ENCODE measurements around the gene SMARCB1. TPM values are rescaled to one million over a fixed set of nuclear protein-coding genes. Genes with fewer than 3 reads are reported as not detected.

SMARCB1 gene
- total RNA-seq, 1 experiment from 2014 or later: 115 TPM

GRCh38 chr22:23760056-23760455 is 26.7 kb upstream of the SMARCB1 start:
- no TSS peak for BruUV-seq (replicated peaks)
- no peaks in the 10 kb centered on the region for H3K27me3 Mint-ChIP-seq (ENCODE audit: insufficient read depth, unreplicated experiment)
- no peaks in the 10 kb centered on the region for H3K9me3 Mint-ChIP-seq (ENCODE audit: unreplicated experiment)
- peaks cover under 1% of the 10 kb centered on the region for H3K4me1 Mint-ChIP-seq (ENCODE audit: insufficient read depth, unreplicated experiment)
- H3K36me3 Mint-ChIP-seq (ENCODE audit: insufficient read depth, unreplicated experiment): no peaks in the 10 kb centered on the region
- intact Hi-C loops (cut with micrococcal nuclease): no loop called here
- no peak for TF ChIP-seq CTCF (IDR thresholded peaks at IDR 0.05; ENCODE audit: unreplicated experiment)
- no peak overlapping the region for H3K27ac Mint-ChIP-seq (ENCODE audit: low read depth, unreplicated experiment)
- POLR2A ChIA-PET: interaction anchor here (0.7 kb wide), 1 partner anchor 22 kb away, joined by 3 read pairs; no protein-coding TSS in a partner anchor
- no peak overlapping the region for H3K4me3 Mint-ChIP-seq (ENCODE audit: unreplicated experiment)
- DNase-seq (ENCODE audit: unreplicated experiment): no peak
- CTCF ChIA-PET: interaction anchor here (0.6 to 2.1 kb wide), 4 partner anchors 11 to 696 kb away, joined by 3 to 12 read pairs (median 4); no protein-coding TSS in a partner anchor

GRCh38 chr22:23762842-23763578 is 23.8 kb upstream of the SMARCB1 start, which contains the start of gene C22orf15:
Gene C22orf15 (plus strand): TSS chr22:23762990. CDS start chr22:23763307, 317 bp downstream.
- POLR2A ChIA-PET: interaction anchor here (0.6 kb wide), 1 partner anchor 148 kb away, joined by 3 read pairs; no protein-coding TSS in a partner anchor
- CTCF ChIA-PET: no interaction called here
- Mint-ChIP-seq H3K4me3 (ENCODE audit: unreplicated experiment) (no peak within 1 kb of the TSS), H3K9me3 (ENCODE audit: unreplicated experiment) (no peaks in the 10 kb centered on the region), H3K27me3 (ENCODE audit: insufficient read depth, unreplicated experiment) (no peaks in the 10 kb centered on the region), H3K27ac (ENCODE audit: low read depth, unreplicated experiment) (no peak within 1 kb of the TSS), H3K4me1 (ENCODE audit: insufficient read depth, unreplicated experiment) (peaks cover 9% of the 10 kb centered on the region), H3K36me3 (ENCODE audit: insufficient read depth, unreplicated experiment) (no peaks in the 10 kb centered on the region)
- no peak for DNase-seq (ENCODE audit: unreplicated experiment)
- TF ChIP-seq CTCF (IDR thresholded peaks at IDR 0.05; ENCODE audit: unreplicated experiment): no peak
- BruUV-seq (replicated peaks): no TSS peak
- intact Hi-C loops (cut with micrococcal nuclease): no loop called here

GRCh38 chr22:23763579-23763945 is 23.2 kb upstream of the SMARCB1 start:
- Mint-ChIP-seq H3K4me3 (ENCODE audit: unreplicated experiment) (no peak overlapping the region), H3K27ac (ENCODE audit: low read depth, unreplicated experiment) (no peak overlapping the region), H3K27me3 (ENCODE audit: insufficient read depth, unreplicated experiment) (no peaks in the 10 kb centered on the region), H3K9me3 (ENCODE audit: unreplicated experiment) (no peaks in the 10 kb centered on the region), H3K4me1 (ENCODE audit: insufficient read depth, unreplicated experiment) (peaks cover 9% of the 10 kb centered on the region), H3K36me3 (ENCODE audit: insufficient read depth, unreplicated experiment) (no peaks in the 10 kb centered on the region)
- CTCF ChIA-PET: no interaction called here
- POLR2A ChIA-PET: no interaction called here
- intact Hi-C loops (cut with micrococcal nuclease): no loop called here
- DNase-seq (ENCODE audit: unreplicated experiment): no peak
- no TSS peak for BruUV-seq (replicated peaks)
- no peak for TF ChIP-seq CTCF (IDR thresholded peaks at IDR 0.05; ENCODE audit: unreplicated experiment)

GRCh38 chr22:23763954-23764353 is 22.8 kb upstream of the SMARCB1 start:
- Mint-ChIP-seq H3K4me3 (ENCODE audit: unreplicated experiment) (no peak overlapping the region), H3K27ac (ENCODE audit: low read depth, unreplicated experiment) (no peak overlapping the region)
- CTCF ChIA-PET: no interaction called here

More at GRCh38 chr22:23763954-23764353, 22.8 kb upstream of the SMARCB1 start:
- H3K36me3 Mint-ChIP-seq (ENCODE audit: insufficient read depth, unreplicated experiment): no peaks in the 10 kb centered on the region
- no peak for TF ChIP-seq CTCF (IDR thresholded peaks at IDR 0.05; ENCODE audit: unreplicated experiment)
- BruUV-seq (replicated peaks): no TSS peak
- peaks cover 9% of the 10 kb centered on the region for H3K4me1 Mint-ChIP-seq (ENCODE audit: insufficient read depth, unreplicated experiment)
- no peaks in the 10 kb centered on the region for H3K9me3 Mint-ChIP-seq (ENCODE audit: unreplicated experiment)
- no peak for DNase-seq (ENCODE audit: unreplicated experiment)
- intact Hi-C loops (cut with micrococcal nuclease): no loop called here
- no peaks in the 10 kb centered on the region for H3K27me3 Mint-ChIP-seq (ENCODE audit: insufficient read depth, unreplicated experiment)
- POLR2A ChIA-PET: no interaction called here

Measured in MCF 10A (cell line).